HPDE6-E6E7 (cell line): ENCODE data around the gene IQSEC2.

Experiments used
- DNase-seq: peaks from one replicate; pipeline ENCODE4 v3.0.0; 2011; ENCODE audit warnings: missing footprints; ENCODE audit errors: extremely low spot score

The IQSEC2 gene

DNA sequence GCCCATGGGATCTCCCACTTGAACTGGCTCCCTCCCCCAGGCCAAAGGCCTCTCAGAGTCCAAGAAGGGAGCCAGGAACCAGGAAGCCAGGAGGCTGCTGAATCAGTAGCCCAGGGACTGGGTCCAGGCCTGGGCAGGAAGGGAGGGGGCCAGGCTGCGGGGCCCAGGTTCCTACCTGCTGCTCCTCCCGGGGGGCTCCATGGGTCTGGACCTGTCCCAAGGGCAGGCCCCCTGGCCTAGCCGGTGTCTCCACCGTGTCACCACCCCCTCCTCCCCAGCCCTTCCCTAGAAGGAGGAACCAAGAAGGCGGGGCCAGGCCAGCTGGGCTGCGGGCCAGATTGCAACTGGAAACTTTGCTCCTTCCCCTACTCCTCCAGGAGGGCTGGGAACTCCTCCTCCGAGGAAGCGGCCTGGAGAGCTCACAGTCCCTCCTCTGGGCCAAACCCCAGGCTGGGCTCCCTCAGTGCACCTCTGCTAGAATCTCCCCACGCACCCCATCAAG, at the start of gene IQSEC2:
Gene IQSEC2, minus strand, starts transcription at position 264 of the 502 bp plus-strand sequence.
- peak; percentile 69 for DNase-seq

DNA sequence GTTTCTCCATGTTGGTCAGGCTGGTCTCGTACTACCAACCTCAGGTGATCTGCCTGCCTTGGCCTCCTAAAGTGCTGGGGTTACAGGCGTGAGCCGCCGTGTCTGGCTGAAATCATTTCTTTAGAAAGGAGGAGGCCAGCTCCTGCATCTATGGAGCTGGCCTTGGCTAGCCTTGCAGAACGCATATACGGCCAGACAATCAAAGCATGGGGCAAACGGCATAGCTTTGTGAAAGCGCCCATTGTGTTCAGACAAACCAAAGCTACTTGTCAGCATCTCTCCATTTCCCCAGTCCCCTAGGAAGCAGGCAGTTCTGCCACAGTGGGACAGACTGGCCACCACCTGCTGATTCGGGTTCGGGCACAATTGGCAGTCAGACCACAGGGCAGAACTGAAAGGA, 48.9 kb upstream of the IQSEC2 start:
- DNase-seq: no peak

- DNase-seq: no peak
These were observed 43.4 kb upstream of the IQSEC2 start for GRCh38 chrX:53324803-53325202.

DNA sequence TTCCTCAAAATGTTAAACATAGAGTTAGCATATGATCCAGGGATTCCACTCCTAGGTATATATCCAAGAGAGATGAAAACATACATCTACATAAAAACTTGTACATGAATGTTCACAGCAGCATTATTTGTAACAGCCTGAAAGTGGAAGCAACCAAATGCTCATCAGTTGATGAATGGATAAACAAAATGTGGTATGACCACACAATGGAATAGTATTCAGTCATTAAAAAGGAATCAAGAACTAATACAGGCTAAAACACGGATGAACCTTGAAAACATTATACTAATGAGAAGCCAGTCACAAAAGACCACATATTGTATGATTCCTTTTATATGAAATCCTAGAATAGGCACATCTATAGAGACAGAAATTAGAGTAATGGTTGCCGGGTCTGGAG, 42.7 kb upstream of the IQSEC2 start:
- no peak for DNase-seq

GRCh38 chrX:53323196-53323595, 41.8 kb upstream of the IQSEC2 start:
- no peak for DNase-seq

DNA sequence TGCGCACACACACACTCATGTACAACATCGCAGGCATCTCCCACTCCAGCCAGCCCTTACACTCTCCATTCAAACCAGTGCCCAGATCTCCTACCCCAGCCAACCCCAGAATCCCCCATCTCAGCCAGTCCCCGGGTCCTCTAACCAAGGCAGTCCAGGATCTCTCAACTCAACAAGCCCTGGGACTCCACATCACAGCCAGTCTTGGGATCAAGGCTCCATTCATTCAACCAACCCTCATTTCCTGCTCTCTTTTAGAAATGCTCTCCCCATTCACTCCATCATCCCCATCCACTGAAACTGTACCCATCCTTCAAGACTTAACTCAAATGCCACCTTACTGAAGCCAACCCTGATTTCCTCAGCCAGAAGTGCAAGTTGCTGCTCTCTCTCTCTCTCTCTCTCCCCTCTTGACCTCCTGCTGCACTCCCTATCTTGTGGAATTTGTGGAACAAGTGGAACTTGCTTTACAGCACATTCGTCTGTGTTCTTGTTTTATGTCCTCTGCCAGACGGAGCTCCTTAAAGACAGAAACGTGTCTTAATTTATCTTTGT, 40.6 kb upstream of the IQSEC2 start:
- no peak for DNase-seq

- DNase-seq: no peak
These were observed 40.0 kb upstream of the IQSEC2 start for GRCh38 chrX:53321230-53321942.

DNA sequence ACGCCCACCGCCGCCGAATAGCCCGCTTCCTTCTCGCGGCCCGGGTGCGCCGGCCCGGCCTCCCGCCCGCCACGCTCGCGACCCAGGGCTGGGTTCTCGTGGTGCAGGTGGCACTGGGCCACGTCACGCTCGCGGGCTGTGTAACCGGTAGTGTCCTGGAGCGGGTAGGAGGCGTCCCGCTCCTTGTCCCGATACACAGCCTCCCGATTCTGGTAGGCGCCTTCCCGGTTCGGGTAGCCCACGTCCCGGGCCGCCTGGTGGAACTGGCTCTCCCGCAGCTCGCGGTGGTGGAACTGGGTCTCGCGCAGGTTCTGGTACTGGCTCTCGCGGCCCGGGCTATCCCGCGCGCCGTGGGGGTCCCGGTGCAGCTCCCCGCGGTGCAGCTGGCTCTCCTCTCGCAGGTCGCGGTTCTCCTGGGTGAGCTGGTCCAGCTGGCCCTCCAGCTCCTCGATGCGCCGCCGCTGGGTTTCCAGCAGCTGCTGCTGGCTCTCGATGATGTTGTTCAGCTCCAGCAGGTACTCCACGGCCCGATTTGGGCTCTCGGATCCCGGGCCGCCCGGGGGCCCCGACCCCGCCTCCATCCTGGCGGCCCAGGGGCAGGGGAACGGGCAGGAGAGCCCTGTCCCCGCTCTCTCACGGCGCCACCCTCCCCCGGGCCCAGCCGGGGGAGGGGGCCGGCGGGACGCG, 39.3 kb upstream of the IQSEC2 start:
- DNase-seq: no peak

DNA sequence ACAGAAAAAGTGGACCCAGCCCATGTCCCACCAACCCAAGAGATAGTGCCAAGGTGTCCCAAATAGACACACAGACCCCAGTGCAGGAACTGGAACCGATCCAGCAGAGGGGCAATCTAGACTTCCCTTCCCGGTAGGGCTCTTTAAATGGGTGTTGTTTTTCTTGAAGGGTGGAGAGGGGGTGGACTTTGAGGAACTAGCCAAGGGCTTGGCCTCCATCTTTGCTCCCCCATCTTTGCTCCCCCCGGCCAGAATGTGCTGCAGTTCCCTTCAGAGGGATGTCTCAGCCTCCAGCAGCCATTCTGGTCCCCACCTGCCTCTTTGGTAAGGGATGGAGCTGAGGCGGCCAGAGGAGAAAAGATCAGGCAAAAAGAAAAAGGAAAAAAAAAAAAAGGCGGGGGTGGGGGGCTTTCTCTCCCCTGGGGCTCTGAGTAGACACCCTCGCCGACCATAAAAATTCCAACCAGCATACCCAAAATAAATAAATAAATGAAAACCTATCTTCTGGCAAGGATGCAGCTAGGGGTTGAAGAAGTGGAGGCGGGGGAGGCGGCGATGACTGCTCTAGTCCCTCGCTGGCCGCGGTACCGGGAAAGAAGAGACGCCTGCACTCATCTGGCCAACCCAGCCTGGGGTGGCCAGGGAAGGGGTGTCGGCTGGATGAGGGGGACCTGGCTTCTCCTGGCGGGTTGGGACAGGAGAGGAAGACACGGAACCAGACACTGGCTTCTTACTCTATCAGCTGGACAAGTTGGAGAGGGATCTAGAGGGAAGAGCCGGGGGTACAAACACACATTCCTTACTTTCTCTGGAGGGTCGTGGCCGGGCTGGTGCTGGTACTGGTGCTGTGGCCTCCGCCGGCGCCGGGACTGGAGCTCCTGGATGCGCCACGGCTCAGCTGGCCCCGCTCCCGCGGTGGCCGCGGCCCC, 38.5 kb upstream of the IQSEC2 start:
- no peak for DNase-seq

DNA sequence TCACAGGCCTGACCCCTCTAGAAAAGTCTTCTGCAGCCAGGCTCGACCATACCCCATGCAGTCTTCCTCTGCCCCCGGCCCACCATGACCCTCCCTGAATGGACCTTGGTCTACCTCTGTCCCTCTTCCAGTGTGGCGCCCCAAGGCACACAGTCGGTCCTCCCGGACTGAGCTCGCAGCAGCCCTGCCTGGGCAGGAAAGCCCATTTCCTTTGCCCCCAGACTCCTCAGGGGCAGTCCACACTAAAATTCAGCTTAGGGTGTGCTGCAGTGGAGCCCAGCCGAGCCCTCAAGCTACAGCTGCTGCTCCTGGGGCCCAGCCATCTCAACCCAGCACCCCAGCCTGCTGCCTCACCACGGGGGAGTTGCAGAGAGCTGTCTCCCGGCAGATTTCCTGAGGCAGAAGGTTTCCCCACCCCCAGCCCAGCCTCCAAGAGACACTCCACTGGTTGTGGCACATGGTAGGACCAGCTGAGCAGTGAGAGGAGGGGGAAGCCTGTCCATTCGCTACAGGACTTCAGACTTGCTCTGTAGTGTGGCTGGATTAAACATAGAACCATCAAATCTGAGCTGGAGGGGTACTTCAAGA, 37.5 kb upstream of the IQSEC2 start:
- no peak for DNase-seq

DNA sequence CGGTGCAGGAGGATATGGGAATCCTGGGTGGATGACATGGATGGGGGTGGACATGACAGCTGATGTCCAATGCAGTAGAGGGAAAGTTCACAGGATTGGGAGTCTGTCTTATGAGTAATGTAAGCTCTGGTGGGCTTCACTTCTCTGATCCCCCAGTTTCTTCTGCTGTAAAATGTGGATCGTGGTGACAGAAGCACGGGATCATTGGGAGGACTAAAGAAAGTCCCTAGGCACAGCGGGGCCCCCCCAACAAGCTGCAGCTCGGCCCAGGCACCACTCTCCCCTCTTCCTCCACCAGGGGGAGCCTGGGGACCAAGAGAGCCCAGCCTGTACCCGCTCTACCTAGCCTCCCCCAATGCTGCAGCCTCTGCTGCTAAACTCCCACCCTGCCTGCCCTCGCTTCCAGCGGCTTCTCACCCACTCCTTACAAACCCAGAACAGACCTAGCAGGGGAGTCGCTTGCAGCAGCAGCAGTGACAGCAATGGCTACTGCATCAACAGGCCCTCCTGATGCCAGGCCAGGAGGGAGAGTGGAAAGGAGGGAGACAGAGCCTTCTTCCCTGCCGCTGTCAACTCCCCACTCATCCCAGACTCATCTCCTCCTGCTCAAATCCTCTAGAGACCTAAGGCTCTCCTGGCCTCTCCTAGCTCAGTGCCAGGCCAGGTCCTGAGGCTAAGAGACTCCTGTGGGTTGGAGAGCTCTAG, 36.1 kb upstream of the IQSEC2 start:
- peak; percentile 52 for DNase-seq

- no peak for DNase-seq
These were observed 35.5 kb upstream of the IQSEC2 start for GRCh38 chrX:53316860-53317237.

GRCh38 chrX:53316111-53316859, 34.9 kb upstream of the IQSEC2 start:
- DNase-seq: no peak

- DNase-seq: no peak
These were observed 32.3 kb upstream of the IQSEC2 start for GRCh38 chrX:53313728-53314105.

GRCh38 chrX:53312946-53313727, 31.8 kb upstream of the IQSEC2 start:
- DNase-seq: peak; percentile 63

DNA sequence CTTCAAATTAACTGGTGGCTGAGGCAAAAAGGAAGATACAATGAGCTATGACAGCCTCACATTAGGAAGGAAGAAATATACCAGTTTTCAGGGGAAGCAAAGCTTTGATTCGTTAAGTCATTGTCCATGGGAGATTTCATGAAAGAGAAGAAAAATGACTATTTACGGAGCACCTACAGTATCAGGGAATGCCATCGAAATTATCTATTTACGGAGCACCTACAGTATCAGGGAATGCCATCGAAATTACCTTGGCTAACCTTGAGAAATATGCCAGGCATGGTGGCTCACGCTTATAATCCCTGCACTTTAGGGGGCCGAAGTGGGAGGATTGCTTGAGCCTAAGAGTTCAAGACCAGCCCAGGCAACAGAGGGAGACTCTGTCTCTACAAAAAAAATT, 28.5 kb upstream of the IQSEC2 start:
- DNase-seq: no peak

- no peak for DNase-seq
These were observed 27.5 kb upstream of the IQSEC2 start for GRCh38 chrX:53308836-53309235.

GRCh38 chrX:53305996-53306937, 24.9 kb upstream of the IQSEC2 start:
- no peak for DNase-seq
